Measurements from ENCODE around the gene CHORDC1.
"Not testable (repeated sequence)": the region's sequence is repeated elsewhere in the genome, so short reads cannot be mapped to it uniquely, and the experiment has no call there.

Gene CHORDC1

GRCh38 chr11:90222459-90223247 is at the start of gene CHORDC1:
Gene CHORDC1 (minus strand): TSS chr11:90223049. CDS start chr11:90222954, 95 bp downstream.
- DNase-seq (ENCODE audit: low spot score) = peak; percentile 68

GRCh38 chr11:90257158-90257525 is 34.3 kb upstream of the CHORDC1 start:
- DNase-seq (ENCODE audit: low spot score) = no peak

GRCh38 chr11:90256404-90257157 is 33.7 kb upstream of the CHORDC1 start:
- DNase-seq (ENCODE audit: low spot score) = no peak

GRCh38 chr11:90254065-90254464 is 31.2 kb upstream of the CHORDC1 start:
- no peak for DNase-seq (ENCODE audit: low spot score)

- no peak for DNase-seq (ENCODE audit: low spot score)
Observed at GRCh38 chr11:90252053-90252452, 29.2 kb upstream of the CHORDC1 start.

DNA sequence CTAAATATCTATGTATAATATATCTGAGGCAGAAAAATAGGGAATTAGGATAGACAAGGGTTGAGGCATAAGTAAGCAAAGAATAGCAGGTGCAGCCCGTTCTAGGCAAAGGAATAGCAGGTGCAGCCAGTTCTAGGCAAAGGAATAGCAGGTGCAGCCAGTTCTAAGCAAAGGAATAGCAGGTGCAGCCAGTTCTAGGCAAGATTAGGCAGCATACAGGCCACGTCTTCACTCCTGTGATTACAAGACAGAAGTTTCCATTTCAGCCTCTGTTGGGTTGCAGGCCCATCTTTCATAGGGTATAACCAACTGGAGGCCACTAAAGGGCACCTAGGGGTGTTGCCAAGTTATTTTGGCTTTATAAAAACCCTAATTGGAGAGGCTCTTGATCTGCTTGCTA is 28.8 kb upstream of the CHORDC1 start:
- no peak for DNase-seq (ENCODE audit: low spot score)

DNA sequence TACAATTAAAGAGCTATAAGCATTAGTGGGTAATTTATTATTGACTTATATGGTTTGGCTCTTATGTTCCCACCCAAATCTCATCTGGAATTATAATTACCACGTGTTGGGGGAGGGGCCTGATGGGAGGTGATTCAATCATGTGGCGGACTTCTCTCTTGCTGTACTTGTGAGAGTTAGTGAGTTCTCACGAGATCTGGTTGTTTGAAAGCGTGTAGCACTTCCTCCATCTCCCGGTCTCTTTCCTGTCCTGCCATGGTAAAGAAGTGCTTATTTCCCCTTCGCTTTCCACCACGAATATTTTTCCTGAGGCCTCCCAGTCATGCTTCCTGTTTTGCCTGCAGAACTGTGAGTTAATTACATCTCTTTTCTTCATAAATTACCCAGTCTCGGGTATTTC is 28.1 kb upstream of the CHORDC1 start:
- DNase-seq (ENCODE audit: low spot score) = no peak

DNA sequence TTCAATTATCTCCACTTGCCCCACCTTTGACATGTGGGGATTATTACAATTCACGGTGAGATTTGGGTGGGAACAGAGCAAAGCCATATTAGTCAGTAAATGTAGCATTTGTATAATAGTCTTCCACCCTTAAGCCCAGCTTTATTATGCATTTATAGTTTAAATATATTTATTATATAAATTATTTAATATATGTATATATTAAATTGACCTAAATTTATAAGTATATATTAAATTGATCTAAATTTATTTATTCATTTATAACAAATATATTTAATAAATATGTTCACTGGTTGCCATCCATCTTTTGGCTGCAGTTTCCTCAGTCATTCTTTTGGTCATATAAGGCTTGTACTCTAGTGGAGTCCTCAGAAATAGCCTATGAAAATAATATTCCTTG is 23.6 kb upstream of the CHORDC1 start:
- no peak for DNase-seq (ENCODE audit: low spot score)

GRCh38 chr11:90243534-90243933 is 20.7 kb upstream of the CHORDC1 start:
- no peak for DNase-seq (ENCODE audit: low spot score)

GRCh38 chr11:90242894-90243416 is 20.1 kb upstream of the CHORDC1 start:
- DNase-seq (ENCODE audit: low spot score) = no peak

GRCh38 chr11:90241414-90241813 is 18.6 kb upstream of the CHORDC1 start:
- no peak for DNase-seq (ENCODE audit: low spot score)

DNA sequence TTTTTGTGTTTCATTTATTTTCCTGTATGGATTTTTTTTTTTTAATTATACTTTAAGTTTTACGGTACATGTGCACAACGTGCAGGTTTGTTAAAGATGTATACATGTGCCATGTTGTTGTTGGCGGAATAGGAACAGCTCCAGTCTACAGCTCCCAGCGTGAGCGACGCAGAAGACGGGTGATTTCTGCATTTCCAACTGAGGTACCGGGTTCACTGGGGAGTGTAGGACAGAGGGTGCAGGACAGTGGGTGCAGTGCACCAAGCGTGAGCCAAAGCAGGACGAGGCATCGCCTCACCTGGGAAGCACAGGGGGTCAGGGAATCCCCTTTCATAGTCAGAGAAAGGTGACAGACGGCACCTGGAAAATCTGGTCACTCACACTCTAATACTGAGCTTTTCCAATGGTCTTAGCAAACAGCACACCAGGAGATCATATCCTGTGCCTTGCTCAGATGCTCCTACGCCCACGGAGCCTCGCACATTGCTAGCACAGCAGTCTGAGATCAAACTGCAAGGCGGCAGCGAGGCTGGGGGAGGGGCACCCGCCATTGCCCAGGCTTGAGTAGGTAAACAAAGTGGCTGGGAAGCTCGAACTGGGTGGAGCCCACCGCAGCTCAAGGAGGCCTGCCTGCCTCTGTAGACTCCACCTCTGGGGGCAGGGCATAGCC is 17.3 kb upstream of the CHORDC1 start:
- not testable (repeated sequence) for DNase-seq (ENCODE audit: low spot score)

GRCh38 chr11:90237004-90237403 is 14.2 kb upstream of the CHORDC1 start:
- DNase-seq (ENCODE audit: low spot score) = no peak

DNA sequence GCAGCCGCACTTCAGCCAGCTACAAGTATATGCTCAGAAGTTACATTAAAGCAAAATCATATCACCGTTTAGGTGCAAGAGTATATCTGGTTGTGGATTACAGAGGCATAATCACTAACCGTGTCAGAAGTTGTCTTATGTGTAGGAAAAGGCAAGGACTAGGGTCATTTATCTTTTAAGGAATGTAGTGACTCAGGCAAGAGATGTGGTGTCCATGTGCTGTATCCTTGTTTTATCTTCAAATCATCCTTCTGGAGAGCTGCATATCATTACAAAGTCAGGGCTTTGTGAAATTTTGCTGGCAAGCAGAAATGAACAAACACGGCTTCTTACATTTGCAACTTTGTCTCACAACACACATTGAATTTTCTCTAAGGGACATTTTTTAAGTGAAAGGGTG is 12.7 kb upstream of the CHORDC1 start:
- DNase-seq (ENCODE audit: low spot score) = no peak

GRCh38 chr11:90234977-90235376 is 12.1 kb upstream of the CHORDC1 start:
- no peak for DNase-seq (ENCODE audit: low spot score)

DNA sequence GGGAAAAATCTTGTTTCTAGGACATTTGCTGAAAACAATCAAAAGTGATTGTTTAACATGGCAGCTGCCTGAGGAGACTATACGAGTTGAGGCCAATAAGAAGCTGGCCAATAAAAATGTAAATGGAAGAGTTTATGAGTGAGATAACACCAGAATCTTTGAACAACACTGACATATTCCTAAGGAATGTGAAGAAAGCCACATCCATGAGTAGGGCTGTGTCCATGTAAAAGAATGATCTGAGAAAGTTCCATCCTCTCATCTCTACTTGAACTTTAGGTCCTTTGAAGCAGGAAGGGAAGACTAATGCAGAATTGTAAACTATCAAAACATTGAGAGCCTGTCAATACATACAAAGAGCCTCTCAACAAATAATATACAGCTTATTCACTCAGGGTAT is 6.9 kb upstream of the CHORDC1 start:
- DNase-seq (ENCODE audit: low spot score) = no peak

DNA sequence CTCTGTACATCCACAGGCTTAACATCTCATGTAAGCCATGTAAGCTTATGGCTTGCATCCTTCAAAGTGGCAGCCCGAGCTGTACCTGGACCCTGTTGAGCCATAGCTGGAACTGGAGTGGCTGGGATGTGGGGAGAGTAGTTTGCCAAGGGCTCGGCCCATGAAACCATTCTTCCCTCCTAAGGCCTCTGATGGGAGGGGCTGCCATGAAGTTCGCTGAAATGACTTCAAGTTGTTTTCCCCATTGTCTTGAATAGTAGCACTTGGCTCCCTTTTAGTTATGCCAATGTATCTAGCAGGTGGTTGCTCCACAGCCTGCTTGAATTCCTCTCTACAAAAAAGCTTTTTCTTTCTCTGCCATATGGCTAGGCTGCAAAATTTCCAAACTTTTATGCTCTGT is 5.2 kb upstream of the CHORDC1 start:
- no peak for DNase-seq (ENCODE audit: low spot score)

- DNase-seq (ENCODE audit: low spot score) = no peak
Observed at GRCh38 chr11:90223248-90223585, 368 bp upstream of the CHORDC1 start.

- DNase-seq (ENCODE audit: low spot score) = no peak
Observed at GRCh38 chr11:90221803-90222458, 918 bp downstream of the CHORDC1 start.

- DNase-seq (ENCODE audit: low spot score) = no peak
Observed at GRCh38 chr11:90220391-90220790, 2.5 kb downstream of the CHORDC1 start.

DNA sequence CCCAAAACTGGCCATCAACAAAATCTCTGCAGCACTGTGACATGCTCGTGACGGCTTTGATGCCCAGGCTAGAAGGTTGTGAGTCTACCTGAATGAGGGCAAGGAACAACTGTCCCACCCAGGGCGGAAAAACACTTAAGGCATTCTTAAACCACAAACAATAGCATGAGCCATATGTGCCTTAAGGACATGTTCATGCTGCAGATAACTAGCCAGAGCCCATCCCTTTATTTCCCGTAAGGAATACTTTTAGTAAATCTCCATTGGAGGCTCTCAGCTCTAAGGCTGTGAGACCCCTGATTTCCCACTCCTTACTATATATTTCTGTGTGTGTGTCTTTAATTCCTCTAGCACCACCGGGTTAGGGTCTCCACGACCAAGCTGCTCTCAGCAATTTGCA is 3.4 kb downstream of the CHORDC1 start:
- no peak for DNase-seq (ENCODE audit: low spot score)

- DNase-seq (ENCODE audit: low spot score) = no peak
Observed at GRCh38 chr11:90218606-90219005, 4.2 kb downstream of the CHORDC1 start.

Data from HuH-7 (cell line).